Activated naive CD4-positive, alpha-beta T cell treated with anti-CD3 and anti-CD28 coated beads for 36 hours (primary cell): ENCODE measurements around the gene SEC24B. TPM values are rescaled to one million over a fixed set of nuclear protein-coding genes. Genes with fewer than 3 reads are reported as not detected.
A peak's percentile ranks its signal among the peaks of the same experiment; 100 is the strongest.

Experiments used
- CTCF ChIA-PET: fragments of 350-600 bp; sonication (Branson Sonifier 250); formaldehyde crosslinking; loops from one replicate; lab custom pipeline; 2021; ENCODE audit warnings: antibody characterized with exemption; lab: Charles Lee
- DNase-seq: peaks from one replicate; pipeline ENCODE4 v3.0.0-alpha.2; 2020
- H3K27ac Mint-ChIP-seq: one replicate; pipeline ENCODE4 v1.8.0; 2021; ENCODE audit warnings: mild to moderate bottlenecking, mixed read lengths
- H3K27me3 Mint-ChIP-seq: one replicate; pipeline ENCODE4 v1.8.0; 2021; ENCODE audit warnings: low read depth, mixed read lengths
- H3K36me3 Mint-ChIP-seq: one replicate; pipeline ENCODE4 v1.8.0; 2021; ENCODE audit warnings: low read depth, mixed read lengths
- H3K4me1 Mint-ChIP-seq: one replicate; pipeline ENCODE4 v1.8.0; 2021; ENCODE audit warnings: low read depth, mixed read lengths
- H3K4me3 Mint-ChIP-seq: one replicate; pipeline ENCODE4 v1.8.0; 2021; ENCODE audit warnings: mild to moderate bottlenecking, moderate library complexity, mixed read lengths
- H3K9me3 Mint-ChIP-seq: one replicate; pipeline ENCODE4 v1.8.0; 2021; ENCODE audit warnings: mixed read lengths
- intact Hi-C: fragments of 100-400 bp; cut with micrococcal nuclease; formaldehyde crosslinking; loops from one replicate; pipeline ENCODE4 v1.15.1; 2023
- total RNA-seq, 2 experiments: library from RNA; stranded (reverse); gene quantifications; one replicate each; pipeline ENCODE4 v1.2.3, GENCODE V29; 2021

SEC24B gene
- 10 to 100 TPM; 20.6 to 21.1 TPM for total RNA-seq

DNA sequence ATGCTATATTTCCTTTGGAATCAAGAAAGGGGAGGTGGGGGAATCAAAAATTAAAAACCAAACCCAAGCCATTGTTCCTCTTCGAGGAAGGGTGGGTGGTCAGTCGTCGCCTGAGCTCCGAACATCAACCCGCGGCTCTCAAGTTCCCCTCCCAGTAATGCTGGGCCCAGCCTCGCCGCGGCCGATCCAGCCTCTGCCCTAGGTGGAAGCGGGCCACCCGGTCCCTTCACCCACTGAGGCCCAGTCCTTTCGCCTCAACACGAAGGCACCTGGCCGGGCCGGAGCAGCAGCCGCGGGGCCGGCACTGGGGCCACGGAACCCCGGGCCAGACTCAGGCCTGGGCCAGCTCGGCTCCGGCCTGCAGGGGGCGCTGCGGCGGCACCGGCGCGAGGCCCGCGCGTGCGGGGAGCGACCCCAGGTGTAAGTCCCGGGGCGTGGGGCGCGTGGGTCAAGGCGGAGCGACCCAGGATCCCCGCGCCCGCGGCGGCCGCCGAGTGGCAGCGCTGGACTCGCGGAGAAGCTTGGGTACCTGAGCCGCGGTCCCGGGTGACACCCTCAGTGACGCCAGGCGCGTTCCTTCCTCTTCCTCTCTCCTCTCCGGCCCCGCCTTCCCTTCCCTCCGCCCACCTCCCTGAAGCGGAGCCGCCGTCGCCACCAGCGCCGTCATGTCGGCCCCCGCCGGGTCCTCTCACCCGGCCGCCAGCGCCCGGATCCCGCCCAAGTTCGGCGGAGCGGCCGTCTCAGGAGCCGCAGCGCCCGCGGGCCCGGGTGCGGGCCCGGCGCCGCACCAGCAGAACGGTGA is at the start of gene SEC24B:
TSS of gene SEC24B (plus strand) at position 611 of the 802 bp plus-strand sequence. CDS start at position 666, 55 bp downstream.
- H3K4me1 Mint-ChIP-seq = peaks cover 62% of the 10 kb centered on the region
- H3K27ac Mint-ChIP-seq = peak within 1 kb of the TSS; percentile 85
- peaks cover 5% of the 10 kb centered on the region for H3K36me3 Mint-ChIP-seq
- CTCF ChIA-PET = interaction anchor here (0.6 to 2.4 kb wide), 22 partner anchors 9 to 381 kb away, joined by 3 to 12 read pairs (median 4); partner anchors contain the start of genes CASP6 and MCUB
- H3K27me3 Mint-ChIP-seq = no peaks in the 10 kb centered on the region
- peak within 1 kb of the TSS; percentile 82 for H3K4me3 Mint-ChIP-seq
- DNase-seq = peak; percentile 92
- intact Hi-C loops = loop anchor here (1.0 to 10.0 kb wide), 11 partner anchors 16 to 1711 kb away; partner anchors contain the start of genes CASP6, ELOVL6, GAR1 and MCUB
- no peaks in the 10 kb centered on the region for H3K9me3 Mint-ChIP-seq

DNA sequence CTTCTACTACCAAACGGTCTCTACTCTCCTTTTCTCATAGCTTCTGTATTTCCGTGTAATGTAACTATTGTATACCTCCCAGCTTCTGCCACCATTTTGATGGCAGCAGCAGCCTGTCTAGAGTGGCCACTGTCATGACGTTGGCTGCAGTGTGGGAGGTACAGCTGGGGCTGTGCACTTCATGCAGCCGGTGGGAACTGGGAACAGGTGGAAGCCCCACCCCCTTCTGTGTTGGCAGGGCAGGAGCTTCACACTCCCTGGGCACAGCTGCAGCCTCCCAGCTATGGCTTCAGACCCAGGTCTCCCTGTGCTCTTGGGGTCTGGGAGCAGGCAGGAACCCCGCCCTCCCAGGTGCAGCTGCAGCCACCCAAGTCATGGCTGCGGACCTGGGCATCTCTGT is 49.8 kb upstream of the SEC24B start:
- no peaks in the 10 kb centered on the region for H3K27me3 Mint-ChIP-seq
- no peaks in the 10 kb centered on the region for H3K4me1 Mint-ChIP-seq
- no peaks in the 10 kb centered on the region for H3K9me3 Mint-ChIP-seq
- no peak for DNase-seq
- no peak overlapping the region for H3K4me3 Mint-ChIP-seq
- no peaks in the 10 kb centered on the region for H3K36me3 Mint-ChIP-seq
- CTCF ChIA-PET = interaction anchor here (2.1 kb wide), 1 partner anchor 22 kb away, joined by 4 read pairs; no protein-coding TSS in a partner anchor
- H3K27ac Mint-ChIP-seq = no peak overlapping the region
- intact Hi-C loops = no loop called here

DNA sequence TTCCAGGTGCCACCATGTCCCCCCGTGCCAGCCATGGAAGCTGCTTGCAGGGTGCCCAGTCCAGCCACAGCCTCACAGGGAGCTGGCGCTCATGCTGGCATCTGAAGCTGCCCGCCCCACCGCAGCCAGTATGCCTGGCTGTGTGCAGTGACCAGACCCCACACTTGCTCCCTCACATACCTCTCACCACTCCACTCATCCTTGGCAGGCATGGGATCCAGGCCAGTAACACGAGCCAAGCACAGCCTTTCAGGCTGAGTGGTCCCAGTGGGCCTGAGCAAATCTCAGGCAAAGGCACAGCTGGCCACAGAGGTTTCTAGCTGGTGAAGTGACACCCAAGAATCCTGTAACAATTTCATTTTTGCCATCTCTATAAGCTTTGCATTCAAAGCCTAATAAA is 48.4 kb upstream of the SEC24B start:
- Mint-ChIP-seq H3K4me1 (peaks cover 3% of the 10 kb centered on the region), H3K9me3 (no peaks in the 10 kb centered on the region), H3K36me3 (no peaks in the 10 kb centered on the region), H3K27ac (no peak overlapping the region), H3K27me3 (no peaks in the 10 kb centered on the region), H3K4me3 (no peak overlapping the region)
- intact Hi-C loops = no loop called here
- CTCF ChIA-PET = no interaction called here
- no peak for DNase-seq

DNA sequence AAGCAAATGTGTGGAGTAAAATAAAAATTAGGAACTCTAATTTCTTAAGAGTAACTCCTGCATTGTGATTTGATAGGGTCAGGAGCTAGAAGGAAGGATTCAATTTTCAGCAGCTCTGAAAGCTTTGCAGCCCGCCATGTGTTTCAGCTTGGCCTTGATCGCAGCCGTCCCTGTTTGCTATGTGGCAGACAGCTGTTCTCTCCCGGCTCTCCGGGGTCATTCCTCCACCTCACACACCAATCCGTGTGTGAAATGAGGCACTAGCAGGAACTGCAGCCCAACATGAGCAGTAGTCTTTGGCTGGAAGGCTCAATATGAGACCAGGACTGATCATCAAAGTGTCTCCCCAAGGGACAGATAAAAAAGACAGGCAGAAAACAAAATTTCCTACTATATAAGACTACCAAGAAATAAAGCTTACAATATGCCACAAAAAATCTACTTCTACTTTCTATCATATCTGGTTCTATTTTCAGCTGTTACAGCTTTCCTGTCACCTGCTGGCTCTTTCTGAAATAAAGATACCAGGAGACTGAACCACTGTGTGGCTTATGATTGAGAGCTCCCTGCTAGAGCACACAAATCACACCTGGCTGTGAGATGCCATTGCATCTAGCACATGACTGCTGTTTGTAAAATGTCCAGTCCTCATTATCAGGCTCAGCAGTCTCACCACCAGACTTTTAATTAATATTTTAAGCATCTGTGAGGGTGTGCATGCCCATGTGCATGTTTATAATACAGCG is 44.1 kb upstream of the SEC24B start:
- DNase-seq = no peak
- Mint-ChIP-seq H3K27me3 (no peaks in the 10 kb centered on the region), H3K9me3 (no peaks in the 10 kb centered on the region), H3K27ac (no peak overlapping the region), H3K36me3 (no peaks in the 10 kb centered on the region), H3K4me3 (no peak overlapping the region), H3K4me1 (peaks cover 9% of the 10 kb centered on the region)
- CTCF ChIA-PET = no interaction called here
- intact Hi-C loops = no loop called here

DNA sequence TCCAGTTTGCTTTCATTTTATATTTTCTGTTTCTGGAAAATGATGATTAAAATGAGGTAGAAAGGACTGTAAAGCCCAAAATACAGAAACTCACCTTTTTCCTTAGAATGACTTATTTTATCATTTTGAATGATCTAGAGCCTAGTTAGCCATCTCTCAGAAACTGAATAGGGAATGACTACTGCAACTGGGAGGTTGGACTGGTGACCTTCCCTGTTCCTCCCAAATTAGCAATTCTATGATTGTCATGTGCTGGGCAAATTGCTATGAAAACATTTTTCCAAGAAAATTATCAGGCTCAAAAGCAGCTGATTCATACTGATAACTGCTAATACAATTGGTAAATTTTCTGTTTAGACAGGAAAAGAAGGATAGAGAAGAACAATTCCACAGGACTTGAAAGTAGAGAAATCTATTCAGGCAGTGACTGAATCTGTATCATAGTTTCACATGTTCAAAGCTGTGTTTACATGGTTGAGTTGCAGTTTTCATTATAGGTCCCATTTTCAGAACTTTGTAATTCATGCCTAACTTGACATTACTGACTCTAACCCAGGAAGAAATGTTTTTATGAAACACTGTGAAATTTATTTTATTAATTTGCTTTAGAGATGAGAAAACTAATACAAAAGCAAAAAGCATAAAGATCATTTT is 43.4 kb upstream of the SEC24B start:
- Mint-ChIP-seq H3K9me3 (no peaks in the 10 kb centered on the region), H3K4me3 (no peak overlapping the region), H3K4me1 (peaks cover 9% of the 10 kb centered on the region), H3K36me3 (no peaks in the 10 kb centered on the region), H3K27me3 (no peaks in the 10 kb centered on the region), H3K27ac (no peak overlapping the region)
- DNase-seq = no peak
- intact Hi-C loops = no loop called here
- CTCF ChIA-PET = no interaction called here

DNA sequence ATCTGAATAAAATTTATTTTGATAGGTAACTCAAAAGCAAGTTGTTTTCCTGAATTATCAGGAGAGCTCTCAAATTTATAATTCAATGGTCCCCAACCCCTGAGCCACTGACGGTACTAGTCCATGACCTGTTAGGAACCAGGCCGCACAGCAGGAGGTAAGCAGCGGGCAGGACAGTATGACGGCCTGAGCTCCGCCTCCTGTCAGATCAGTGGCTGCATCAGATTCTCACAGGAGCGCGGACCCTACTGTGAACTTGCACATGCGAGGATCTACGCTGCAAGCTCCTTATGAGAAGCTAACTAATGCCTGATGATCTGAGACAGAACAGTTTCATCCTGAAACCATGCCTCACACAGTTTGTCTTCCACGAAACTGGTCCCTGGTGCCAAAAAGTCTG is 37.9 kb upstream of the SEC24B start:
- intact Hi-C loops = no loop called here
- Mint-ChIP-seq H3K9me3 (no peaks in the 10 kb centered on the region), H3K27ac (no peak overlapping the region), H3K4me3 (no peak overlapping the region), H3K4me1 (peaks cover 2% of the 10 kb centered on the region), H3K27me3 (peaks cover 3% of the 10 kb centered on the region), H3K36me3 (no peaks in the 10 kb centered on the region)
- DNase-seq = no peak
- CTCF ChIA-PET = interaction anchor here (0.6 kb wide), 1 partner anchor 10 kb away, joined by 3 read pairs; no protein-coding TSS in a partner anchor

DNA sequence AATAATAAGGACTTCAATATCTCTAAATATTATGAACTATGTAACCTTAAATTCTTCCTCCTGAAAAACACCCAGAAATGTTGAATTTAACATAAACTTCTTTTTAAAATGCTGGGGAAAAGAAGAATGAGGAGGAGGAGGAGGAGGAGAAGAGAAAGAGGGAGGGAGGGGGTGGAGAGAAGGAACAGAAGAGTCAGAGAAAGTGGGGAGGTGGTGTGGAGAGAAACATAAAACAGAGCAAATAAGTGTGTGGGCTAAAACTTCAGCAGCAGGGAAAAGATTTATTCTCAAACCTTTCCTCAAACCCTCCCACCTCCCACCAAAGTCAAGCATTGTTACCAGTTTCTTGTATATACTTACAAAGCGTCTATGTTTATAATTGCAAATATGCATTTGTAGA is 34.7 kb upstream of the SEC24B start:
- no peak overlapping the region for H3K27ac Mint-ChIP-seq
- intact Hi-C loops = no loop called here
- no peaks in the 10 kb centered on the region for H3K4me1 Mint-ChIP-seq
- no peak for DNase-seq
- no peaks in the 10 kb centered on the region for H3K9me3 Mint-ChIP-seq
- H3K36me3 Mint-ChIP-seq = no peaks in the 10 kb centered on the region
- CTCF ChIA-PET = no interaction called here
- no peak overlapping the region for H3K4me3 Mint-ChIP-seq
- H3K27me3 Mint-ChIP-seq = peaks cover 3% of the 10 kb centered on the region

DNA sequence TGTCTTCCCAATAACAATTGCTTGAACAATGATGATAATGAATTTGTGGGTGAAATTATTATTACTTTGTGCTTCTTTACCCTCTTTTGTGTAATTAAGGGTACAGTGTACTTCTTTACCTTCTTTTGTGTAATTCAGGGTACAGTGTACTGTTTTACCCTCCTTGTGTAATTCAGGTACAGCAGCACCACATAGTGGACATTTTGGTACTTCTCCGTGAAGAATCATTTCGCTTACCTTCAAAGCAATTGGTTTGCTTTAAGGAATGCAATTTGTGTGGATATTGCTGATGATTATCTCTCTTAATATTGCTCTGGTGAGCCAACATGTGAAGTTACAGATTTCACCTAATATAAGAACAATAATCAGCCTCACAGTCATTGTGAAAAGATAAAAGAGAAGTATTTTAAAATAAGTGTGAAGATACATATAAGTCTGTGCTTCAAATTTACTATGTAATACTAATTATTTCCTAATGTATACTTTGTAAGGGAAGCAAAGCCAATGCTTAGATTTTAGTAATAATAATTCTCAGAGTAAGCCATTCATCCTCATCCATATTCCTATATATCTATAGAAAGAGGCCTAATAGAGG is 27.2 kb upstream of the SEC24B start:
- no peaks in the 10 kb centered on the region for H3K27me3 Mint-ChIP-seq
- no peak overlapping the region for H3K4me3 Mint-ChIP-seq
- H3K27ac Mint-ChIP-seq = no peak overlapping the region
- no peaks in the 10 kb centered on the region for H3K9me3 Mint-ChIP-seq
- H3K36me3 Mint-ChIP-seq = no peaks in the 10 kb centered on the region
- H3K4me1 Mint-ChIP-seq = no peaks in the 10 kb centered on the region
- intact Hi-C loops = loop anchor here (1.0 to 2.0 kb wide), 5 partner anchors 104 to 1388 kb away; partner anchors contain the start of gene COL25A1
- peak; percentile 52 for DNase-seq
- CTCF ChIA-PET = interaction anchor here (0.7 to 1.1 kb wide), 12 partner anchors 11 to 1387 kb away, joined by 3 to 4 read pairs (median 3); no protein-coding TSS in a partner anchor

DNA sequence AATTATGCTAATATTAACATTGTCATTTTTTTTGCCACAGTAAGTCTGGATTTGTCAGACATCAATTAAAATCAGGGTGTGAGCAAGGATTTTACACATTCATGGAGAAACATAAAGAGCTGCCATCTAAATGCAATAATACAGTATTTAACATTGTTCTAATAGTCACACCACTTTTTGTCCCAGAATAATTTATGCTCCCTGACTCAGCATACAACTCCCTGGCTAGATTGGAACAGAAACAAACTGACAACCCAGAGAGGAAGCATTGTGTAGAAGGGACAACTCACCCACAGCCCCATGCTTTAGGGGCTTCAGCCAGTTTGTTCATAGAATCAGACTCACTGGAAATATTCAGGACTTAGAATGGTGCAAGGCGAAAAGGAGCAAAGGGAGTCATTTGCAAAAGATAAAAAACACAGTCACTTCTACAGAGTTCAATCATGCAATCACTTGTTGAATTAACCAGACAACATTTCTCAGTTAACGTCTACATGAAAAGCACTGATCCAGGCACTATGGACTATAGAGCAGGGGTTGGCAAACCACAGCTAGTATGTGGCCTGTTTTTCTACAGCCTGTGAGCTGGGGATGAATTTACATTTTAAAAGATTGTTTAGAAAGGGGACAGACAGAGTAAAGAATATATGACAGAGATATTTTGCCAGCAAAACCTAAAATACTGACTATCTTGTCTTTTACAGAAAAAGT is 26.4 kb upstream of the SEC24B start:
- no peak overlapping the region for H3K27ac Mint-ChIP-seq
- DNase-seq = no peak
- no peaks in the 10 kb centered on the region for H3K36me3 Mint-ChIP-seq
- intact Hi-C loops = loop anchor here (2.0 kb wide), 3 partner anchors 104 to 1388 kb away; partner anchors contain the start of gene COL25A1
- H3K9me3 Mint-ChIP-seq = no peaks in the 10 kb centered on the region
- CTCF ChIA-PET = interaction anchor here (0.6 to 0.8 kb wide), 2 partner anchors 68 to 504 kb away, joined by 3 read pairs; no protein-coding TSS in a partner anchor
- no peaks in the 10 kb centered on the region for H3K4me1 Mint-ChIP-seq
- no peaks in the 10 kb centered on the region for H3K27me3 Mint-ChIP-seq
- H3K4me3 Mint-ChIP-seq = no peak overlapping the region

DNA sequence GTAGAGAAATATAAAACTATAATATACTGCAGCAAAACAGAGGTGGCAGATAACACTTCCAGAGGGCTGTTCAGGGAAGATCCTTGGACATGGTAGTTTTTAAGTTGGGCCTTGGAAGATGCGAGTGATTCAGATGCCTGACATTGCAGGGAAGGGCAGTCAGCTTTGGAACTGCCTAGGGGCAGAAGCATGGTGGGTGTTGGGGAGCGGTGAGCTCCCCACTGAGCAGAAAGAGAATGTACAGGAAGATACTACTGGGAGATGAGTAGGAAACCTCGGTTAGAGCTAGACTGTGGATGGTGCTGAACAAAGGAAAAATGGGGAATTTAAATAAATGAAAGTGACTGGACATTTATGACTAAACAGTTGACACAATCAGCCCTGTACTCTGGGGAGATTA is 24.9 kb upstream of the SEC24B start:
- no peak overlapping the region for H3K27ac Mint-ChIP-seq
- H3K4me1 Mint-ChIP-seq = no peaks in the 10 kb centered on the region
- H3K27me3 Mint-ChIP-seq = no peaks in the 10 kb centered on the region
- H3K9me3 Mint-ChIP-seq = no peaks in the 10 kb centered on the region
- H3K4me3 Mint-ChIP-seq = no peak overlapping the region
- DNase-seq = no peak
- intact Hi-C loops = no loop called here
- CTCF ChIA-PET = no interaction called here
- no peaks in the 10 kb centered on the region for H3K36me3 Mint-ChIP-seq

DNA sequence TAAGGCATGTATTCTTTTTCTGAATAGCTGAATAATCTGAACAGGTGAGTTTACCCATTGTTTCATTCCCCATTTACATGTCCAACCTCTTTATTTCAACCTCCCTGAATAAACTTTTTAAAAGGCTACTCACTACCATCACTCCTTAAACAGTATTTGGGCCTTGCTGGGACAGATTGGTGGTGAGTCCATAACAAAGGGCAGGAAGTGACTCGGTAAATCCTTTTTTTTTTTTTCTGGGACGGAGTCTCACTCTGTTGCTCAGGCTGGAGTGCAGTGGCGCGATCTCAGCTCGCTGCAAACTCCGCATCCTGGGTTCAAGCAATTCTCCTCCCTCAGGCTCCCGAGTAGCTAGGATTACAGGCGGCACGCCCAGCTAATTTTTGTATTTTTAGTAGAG is 23.4 kb upstream of the SEC24B start:
- H3K9me3 Mint-ChIP-seq = no peaks in the 10 kb centered on the region
- no peak overlapping the region for H3K4me3 Mint-ChIP-seq
- H3K4me1 Mint-ChIP-seq = no peaks in the 10 kb centered on the region
- H3K27me3 Mint-ChIP-seq = no peaks in the 10 kb centered on the region
- H3K36me3 Mint-ChIP-seq = no peaks in the 10 kb centered on the region
- DNase-seq = no peak
- no peak overlapping the region for H3K27ac Mint-ChIP-seq
- CTCF ChIA-PET = interaction anchor here (0.6 to 0.7 kb wide), 2 partner anchors 10 to 122 kb away, joined by 3 to 4 read pairs; no protein-coding TSS in a partner anchor
- intact Hi-C loops = no loop called here
